ENCODE measurements around the gene RASA3.
"Not testable (repeated sequence)": the region's sequence is repeated elsewhere in the genome, so short reads cannot be mapped to it uniquely, and the experiment has no call there.

RASA3 gene

DNA sequence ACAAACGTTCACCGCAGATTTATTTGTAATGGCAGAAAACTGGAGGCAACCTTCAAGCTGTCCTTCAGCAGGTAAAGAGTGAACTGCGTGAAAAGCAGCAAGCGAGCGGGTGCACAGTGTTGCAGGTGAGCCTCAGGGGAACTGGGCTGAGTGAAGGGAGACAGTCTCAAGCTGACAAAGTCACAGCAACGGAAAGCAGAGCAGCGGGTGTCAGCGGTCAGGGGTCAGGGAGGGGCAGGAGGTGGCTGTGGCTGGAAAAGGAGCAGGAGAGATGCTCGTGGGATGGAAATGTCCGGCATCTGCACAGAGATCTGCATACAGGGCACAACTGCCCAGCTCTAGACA is 8.5 kb upstream of the RASA3 start:
- DNase-seq, result peak; percentile 19

DNA sequence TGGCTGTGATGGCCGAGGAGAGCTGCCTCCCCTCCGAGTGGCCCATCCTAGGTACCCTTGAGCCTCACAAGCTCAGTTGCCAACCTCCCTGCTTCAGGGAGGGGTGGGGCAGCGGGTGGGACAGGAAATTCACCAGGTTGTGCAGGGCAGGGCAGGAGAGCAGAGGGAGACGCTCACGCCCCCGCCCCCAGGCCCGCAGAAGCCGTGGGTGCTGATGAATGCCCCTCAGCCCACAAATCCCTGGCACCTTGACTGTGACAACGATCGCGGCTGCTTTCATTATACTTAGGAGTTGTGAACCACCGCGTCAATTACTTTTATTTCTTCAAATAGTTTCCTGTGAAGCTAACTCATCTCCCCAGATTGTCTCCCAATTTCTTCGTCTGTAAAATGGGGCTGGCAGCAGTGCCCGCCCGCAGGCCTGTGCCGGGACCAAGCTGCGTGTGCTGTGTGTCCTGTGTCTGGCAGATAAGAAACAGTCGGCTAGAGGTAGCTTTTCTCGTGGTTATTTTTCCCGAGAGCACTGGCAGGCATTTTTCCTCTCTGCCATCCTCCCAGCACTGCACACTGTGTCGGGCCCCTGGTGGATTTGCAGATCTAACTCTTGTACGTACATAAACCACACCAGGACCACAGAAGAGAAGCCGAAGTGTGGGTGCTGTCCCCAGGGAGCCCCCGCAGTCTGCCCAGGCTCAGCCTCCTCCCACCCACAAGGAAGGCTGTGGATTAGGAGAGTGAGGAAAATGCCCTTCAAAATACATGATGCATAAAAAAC is 7.9 kb upstream of the RASA3 start:
- peak; percentile 8 for DNase-seq

DNA sequence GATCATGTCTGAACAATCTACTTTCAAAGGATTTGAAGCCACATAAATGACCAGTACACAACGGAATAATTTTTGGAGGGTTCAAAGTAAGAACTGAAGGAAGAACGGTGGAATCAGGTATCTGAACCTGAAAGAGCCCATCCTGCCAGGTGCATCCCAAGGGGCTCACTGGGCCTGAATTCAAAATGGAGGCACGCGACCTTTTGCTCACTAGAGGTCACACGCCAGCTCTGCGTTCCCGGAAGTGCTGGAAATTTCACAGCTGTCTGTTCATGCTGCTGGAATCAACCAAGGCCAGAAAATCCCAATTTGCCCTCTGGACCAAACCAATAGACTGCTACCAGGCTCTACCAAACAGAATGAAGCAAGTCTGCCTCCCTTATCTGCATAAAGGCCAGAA is 4.2 kb upstream of the RASA3 start:
- no peak for DNase-seq

GRCh38 chr13:114135731-114136171 is 3.3 kb upstream of the RASA3 start:
- no peak for DNase-seq

GRCh38 chr13:114134944-114135610 is 2.7 kb upstream of the RASA3 start:
- no peak for DNase-seq

GRCh38 chr13:114134111-114134943 is 1.9 kb upstream of the RASA3 start:
- DNase-seq, result peak; percentile 2

GRCh38 chr13:114133552-114133951 is 1.1 kb upstream of the RASA3 start:
- not testable (repeated sequence) for DNase-seq

GRCh38 chr13:114133126-114133525 is 703 bp upstream of the RASA3 start:
- not testable (repeated sequence) for DNase-seq

DNA sequence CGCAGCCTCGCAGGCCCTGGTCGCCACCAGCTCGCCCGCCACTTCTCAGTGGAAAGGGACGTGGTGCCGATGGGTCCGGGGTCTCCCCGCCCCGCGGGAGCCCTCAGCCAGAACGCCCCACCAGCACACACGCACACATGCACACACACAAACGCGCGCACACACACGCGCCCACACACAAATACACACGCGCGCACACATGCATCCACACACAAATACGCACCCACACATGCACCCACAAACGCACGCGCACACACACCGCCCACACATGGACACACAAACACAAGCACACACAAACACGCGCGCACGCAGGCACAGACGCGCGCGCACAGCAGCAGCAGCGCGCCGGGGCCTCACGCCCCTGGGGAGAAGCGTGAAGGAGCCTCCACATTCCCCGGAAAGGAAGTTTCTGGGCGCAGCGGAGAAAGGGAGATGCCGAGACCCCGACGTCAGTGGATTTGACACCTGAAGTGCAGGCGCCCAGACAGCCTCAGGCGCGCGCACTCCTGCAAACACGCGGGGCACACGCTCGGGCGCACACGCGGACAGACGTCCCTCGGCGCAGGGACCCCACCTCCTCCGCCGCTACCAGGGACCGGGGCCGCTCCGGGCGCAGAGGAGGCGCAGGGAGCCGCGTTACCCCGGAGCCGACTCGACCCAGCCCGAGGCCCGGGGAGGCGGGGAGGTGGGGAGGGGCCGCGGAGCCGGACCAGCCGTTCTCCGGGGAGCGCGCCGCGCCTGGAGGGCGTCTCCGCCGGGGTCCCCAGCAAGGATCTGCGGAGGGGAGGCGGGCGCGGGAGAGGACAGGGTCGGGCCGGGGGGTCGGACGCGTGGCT is 622 bp downstream of the RASA3 start:
- DNase-seq, result peak; percentile 32

GRCh38 chr13:114130837-114131582 is 1.4 kb downstream of the RASA3 start:
- peak; percentile 36 for DNase-seq

DNA sequence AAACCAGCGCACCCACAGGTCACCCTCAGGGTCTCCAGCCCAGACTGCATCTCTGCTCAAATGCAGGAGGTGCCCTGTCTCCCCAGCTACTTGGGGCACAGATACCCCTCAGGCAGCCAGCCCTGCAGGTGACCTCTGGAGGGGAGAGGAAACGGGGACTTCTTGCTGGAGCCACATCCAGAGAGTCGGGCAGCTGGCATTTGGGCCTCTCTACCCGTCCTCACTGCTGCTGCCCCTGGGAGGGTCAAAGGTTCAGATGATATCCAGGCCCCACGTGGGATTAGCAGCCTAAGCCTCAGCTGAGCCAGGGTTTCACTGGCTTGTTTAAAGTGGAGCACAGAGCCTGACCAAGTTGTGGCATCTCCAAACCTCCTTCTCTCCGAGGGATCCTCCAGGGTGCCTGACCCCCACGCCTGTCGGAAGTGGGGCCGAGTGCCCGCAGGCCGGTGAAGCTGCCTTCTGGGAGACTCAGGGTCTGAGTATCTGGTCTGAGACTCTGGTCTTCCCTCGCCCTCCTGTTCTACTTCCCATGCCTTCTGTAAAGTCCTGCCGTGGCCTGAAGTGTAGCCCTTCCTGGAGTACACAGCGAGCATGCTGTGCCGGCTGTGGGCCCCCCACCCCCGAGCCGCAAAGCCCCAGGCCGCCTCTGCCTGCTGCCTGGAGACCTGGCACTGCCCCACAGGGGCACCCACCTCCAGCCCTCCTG is 2.1 kb downstream of the RASA3 start:
- DNase-seq, result no peak

- DNase-seq, result no peak
These were observed 2.8 kb downstream of the RASA3 start for GRCh38 chr13:114129649-114130062.

- no peak for DNase-seq
These were observed 3.5 kb downstream of the RASA3 start for GRCh38 chr13:114128624-114129522.

GRCh38 chr13:114128348-114128623 is 4.1 kb downstream of the RASA3 start:
- no peak for DNase-seq

DNA sequence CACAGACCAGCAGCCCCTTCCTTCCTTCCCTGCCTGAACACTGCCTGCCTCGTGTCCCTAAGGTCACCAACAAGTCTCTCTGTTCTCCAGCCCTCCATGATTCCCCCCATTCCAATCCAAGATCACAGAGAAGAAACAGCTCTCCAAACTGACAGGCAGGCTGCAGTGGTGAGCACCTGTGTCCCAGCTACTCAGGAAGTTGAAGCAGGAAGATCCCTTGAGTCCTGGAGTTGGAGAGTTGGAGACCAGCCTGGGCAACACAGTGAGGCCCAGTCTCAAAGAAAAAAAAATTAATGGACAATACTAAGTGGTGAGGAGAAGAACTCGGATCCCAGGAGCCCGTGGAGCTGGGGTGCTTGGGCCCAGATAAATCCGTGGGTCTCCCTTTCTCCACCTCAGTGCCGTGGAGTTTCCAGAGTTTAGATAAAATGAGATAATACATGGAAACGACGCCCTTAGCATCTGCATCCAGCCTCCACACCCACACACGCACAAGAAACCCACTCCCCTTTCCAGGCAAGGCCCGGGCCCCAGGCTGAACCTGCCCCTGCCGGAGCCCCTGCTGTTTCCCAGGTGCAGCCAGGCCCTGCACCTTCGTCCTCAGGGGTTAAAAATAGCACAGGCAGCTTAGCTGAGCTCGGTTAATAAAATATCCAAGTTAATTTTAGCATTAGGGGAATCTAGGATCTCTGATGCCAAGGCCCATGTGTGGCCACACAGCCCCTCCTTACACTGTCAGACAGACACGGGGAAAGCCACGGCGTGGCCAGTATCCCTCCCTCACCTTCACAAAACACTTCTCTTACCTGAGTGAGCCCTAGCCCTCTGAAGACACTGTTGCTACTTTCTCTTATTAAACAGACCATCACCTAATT is 4.7 kb downstream of the RASA3 start:
- no peak for DNase-seq

DNA sequence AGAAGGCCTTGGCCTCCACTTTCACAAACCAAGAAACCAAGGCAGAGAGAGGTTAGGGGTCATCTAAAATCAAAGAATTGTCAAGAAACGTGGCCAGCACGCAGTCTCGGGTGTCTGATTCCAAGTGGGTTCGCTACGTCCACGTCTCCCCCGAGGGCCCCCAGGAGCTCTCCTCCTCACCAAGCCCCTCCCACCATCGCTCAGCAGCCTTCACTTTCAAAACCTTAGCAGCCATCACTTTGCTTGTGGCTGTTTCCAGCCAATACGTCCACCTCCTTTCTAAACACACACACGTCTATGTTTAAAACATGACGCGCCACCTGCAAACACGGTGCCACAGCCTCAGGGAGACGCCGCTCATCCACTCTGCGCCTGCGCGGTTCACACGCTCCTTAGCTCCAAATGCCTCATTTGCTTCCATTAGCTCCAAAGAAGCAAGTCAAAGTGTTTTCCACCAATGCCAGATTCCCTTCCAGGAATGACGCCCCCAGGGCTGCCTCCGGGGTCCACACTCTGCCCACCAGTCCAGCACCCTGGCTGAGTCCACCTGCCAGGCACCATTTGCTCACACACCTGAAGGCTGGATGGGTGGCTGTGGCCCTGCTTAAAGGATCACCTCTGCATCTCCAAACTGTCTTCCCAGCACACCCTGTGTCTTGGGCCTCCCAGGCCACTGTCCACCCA is 5.5 kb downstream of the RASA3 start:
- DNase-seq, result no peak

DNA sequence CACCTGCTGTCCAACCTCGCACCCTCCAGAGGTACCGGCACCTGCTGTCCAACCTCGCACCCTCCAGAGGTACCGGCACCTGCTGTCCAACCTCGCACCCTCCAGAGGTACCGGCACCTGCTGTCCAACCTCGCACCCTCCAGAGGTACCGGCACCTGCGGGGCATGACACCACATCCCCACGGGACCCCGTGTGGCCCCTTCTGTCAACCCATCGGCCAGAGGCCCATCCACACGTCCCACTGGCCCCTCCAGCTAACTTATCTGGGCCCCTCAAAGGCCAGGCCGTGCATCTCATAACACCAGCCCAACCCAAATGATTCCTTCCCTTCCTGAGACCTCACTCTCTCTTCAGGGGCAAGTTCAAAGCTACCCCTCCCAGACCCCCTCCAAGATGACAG is 6.3 kb downstream of the RASA3 start:
- DNase-seq, result not testable (repeated sequence)

DNA sequence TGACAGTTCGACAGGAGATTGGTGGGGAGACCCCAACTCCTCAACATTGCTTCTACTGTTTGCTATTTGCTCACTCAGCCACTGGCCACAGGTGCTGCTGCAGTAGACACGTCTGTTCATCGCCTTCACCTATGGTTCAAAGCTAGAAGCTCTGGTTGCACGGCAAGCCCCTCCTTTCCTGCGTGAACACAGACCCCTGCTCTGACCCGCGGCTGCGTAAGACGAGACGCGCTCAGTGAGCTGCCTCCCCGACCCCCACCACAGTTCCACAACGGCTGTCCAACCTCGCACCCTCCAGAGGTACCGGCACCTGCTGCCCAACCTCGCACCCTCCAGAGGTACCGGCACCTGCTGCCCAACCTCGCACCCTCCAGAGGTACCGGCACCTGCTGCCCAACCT is 6.8 kb downstream of the RASA3 start:
- no peak for DNase-seq

- no peak for DNase-seq
These were observed 7.5 kb downstream of the RASA3 start for GRCh38 chr13:114124921-114125320.

Data from DMS53 (cell line).